Fibroblast of the aortic adventitia (primary cell): ENCODE data around the gene NEK10. TPM values are rescaled to one million over a fixed set of nuclear protein-coding genes. Genes with fewer than 3 reads are reported as not detected.
"Not testable (repeated sequence)": the region's sequence is repeated elsewhere in the genome, so short reads cannot be mapped to it uniquely, and the experiment has no call there.

Experiments used
- DNase-seq: peaks from one replicate; pipeline ENCODE4 v3.0.0-alpha.2; 2010; ENCODE audit warnings: low read depth
- H3K4me3 ChIP-seq: 2 replicates; pipeline ENCODE4 v1.5.1; 2011; ENCODE audit warnings: low read depth, mild to moderate bottlenecking, control low read depth, low read length, moderate library complexity
- total RNA-seq: library from RNA; depleted of rRNA; stranded (reverse); fragments of >200 nt; gene quantifications from 2 replicates; pipeline ENCODE4 v1.2.3, GENCODE V29; 2012; ENCODE audit warnings: low replicate concordance
- TF ChIP-seq, protein P1 (sequence below): IDR thresholded peaks from 2 replicates; pipeline ENCODE4 v1.5.1; 2011; ENCODE audit warnings: mild to moderate bottlenecking, low read length, control low read depth, inconsistent platforms; ENCODE audit not compliant: insufficient read depth

The NEK10 gene, protein sequence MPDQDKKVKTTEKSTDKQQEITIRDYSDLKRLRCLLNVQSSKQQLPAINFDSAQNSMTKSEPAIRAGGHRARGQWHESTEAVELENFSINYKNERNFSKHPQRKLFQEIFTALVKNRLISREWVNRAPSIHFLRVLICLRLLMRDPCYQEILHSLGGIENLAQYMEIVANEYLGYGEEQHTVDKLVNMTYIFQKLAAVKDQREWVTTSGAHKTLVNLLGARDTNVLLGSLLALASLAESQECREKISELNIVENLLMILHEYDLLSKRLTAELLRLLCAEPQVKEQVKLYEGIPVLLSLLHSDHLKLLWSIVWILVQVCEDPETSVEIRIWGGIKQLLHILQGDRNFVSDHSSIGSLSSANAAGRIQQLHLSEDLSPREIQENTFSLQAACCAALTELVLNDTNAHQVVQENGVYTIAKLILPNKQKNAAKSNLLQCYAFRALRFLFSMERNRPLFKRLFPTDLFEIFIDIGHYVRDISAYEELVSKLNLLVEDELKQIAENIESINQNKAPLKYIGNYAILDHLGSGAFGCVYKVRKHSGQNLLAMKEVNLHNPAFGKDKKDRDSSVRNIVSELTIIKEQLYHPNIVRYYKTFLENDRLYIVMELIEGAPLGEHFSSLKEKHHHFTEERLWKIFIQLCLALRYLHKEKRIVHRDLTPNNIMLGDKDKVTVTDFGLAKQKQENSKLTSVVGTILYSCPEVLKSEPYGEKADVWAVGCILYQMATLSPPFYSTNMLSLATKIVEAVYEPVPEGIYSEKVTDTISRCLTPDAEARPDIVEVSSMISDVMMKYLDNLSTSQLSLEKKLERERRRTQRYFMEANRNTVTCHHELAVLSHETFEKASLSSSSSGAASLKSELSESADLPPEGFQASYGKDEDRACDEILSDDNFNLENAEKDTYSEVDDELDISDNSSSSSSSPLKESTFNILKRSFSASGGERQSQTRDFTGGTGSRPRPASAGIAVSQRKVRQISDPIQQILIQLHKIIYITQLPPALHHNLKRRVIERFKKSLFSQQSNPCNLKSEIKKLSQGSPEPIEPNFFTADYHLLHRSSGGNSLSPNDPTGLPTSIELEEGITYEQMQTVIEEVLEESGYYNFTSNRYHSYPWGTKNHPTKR
- 13.1 and 27.1 TPM in 2 replicates for total RNA-seq

DNA sequence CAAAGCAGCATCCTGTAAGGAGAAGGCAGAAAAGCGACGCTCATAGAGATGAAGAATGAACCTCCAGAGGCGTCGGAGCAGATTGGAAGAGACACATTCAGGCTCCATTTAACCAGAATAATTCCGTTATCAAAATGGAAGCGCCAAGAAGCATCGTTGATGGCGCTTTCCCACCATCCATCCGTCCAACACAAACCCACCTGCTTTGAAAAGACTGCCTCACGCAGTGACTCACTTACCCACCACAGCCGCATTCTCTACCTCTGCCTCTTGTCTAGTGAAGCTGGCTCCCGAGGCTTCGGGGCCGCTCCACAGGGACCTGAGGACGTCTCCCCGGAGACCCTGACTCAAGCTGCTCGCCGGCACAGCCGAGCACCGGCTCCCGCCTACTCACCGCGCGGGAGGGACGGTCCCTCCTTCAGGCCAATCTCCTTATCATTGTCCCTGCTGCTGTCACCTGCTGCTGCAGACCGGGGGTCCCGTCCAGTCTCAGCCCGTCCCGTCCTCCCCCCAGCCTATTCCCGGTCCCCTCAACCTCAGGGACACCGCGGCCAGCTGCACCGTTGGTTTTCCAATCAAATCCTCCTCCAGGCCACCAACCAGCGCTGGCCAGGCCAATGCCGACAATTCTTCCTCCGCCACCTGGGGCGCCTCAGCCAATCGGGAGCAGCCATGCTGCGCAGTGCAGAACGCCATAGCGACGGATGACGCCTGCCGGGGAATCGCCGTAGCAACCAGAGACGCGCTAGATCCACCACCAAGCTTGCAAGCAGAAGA lies at the start of gene NEK10:
Gene NEK10 (minus strand): TSS at position 553 of the 777 bp plus-strand sequence. CDS start 16,501 bp downstream, outside the sequence.
- peak; percentile 65 for DNase-seq
- TF ChIP-seq, protein P1, sequence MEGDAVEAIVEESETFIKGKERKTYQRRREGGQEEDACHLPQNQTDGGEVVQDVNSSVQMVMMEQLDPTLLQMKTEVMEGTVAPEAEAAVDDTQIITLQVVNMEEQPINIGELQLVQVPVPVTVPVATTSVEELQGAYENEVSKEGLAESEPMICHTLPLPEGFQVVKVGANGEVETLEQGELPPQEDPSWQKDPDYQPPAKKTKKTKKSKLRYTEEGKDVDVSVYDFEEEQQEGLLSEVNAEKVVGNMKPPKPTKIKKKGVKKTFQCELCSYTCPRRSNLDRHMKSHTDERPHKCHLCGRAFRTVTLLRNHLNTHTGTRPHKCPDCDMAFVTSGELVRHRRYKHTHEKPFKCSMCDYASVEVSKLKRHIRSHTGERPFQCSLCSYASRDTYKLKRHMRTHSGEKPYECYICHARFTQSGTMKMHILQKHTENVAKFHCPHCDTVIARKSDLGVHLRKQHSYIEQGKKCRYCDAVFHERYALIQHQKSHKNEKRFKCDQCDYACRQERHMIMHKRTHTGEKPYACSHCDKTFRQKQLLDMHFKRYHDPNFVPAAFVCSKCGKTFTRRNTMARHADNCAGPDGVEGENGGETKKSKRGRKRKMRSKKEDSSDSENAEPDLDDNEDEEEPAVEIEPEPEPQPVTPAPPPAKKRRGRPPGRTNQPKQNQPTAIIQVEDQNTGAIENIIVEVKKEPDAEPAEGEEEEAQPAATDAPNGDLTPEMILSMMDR = no peak

DNA sequence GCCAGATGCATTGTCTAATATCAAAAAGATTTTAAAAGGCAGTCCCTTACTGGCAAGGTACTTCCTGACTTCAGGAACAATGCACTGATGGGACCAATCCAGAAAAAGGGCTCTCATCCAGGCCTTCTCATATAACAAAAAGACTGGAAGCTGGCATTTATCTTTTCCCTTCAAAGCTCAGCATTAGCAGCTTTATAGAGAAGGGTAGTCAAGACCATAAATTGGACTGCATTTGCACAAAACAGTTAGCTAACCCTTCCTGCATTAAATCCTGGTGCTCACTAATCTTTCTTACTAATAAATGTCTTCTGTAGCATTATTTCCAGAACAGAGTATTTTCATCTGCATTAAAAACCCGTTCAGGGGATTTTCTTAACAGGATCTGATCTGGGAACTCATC lies 46.0 kb upstream of the NEK10 start:
- H3K4me3 ChIP-seq = no peak overlapping the region
- DNase-seq = no peak
- TF ChIP-seq, protein P1 = no peak

More for the DNA sequence above, at the start of gene NEK10:
- peak within 1 kb of the TSS; percentile 55 for H3K4me3 ChIP-seq

DNA sequence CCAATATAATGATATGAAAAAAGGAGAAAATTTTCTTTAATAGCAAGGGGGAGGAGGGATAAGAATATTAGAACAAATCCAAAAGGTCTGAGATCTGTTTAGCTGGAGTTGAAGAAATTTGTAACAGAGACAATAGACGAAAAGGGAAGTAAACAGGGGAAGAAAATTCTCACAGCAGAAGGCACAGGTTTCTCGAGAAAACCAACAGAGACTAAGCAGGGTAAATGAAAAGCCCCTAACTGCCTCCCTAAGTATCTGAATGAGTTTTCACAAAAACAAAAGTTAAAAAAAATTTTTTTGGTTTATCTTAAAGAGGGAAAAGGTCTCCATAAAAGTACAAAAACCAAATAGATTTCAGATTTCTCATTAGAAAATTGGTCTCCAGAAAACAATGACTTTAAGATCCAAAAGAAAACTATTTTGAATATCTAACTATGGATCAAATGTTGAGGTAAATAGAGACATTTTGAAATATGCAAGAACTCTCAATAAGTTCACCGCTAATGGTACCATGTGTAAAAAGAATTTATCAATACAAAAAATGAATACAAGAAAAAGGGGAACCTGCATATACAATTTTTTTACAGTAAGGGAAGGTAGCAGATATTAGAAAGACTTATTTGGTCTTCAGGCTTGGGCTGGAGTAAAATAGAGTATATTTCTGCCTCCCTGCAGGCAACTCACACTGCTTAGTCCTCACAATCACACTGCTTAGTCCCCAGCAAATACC lies 23.9 kb upstream of the NEK10 start:
- TF ChIP-seq, protein P1 = no peak
- no peak for DNase-seq
- H3K4me3 ChIP-seq = no peak overlapping the region

DNA sequence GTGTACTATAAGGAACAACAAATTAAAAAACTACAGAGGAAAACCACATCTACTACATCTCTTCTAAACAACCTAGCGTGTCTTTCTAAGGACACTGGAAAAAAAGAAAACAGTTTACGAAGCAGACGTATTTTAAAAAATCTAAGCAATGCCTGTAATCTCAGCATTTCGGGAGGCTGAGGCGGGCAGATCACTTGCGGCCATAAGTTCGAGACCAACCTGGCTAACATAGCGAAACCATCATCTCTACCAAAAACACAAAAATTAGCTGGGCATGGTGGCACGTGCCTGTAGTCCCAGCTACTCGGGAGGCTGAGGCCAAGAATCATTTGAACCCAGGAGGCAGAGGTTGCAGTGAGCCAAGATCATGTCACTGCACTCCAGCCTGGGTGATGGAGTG lies 23.2 kb upstream of the NEK10 start:
- not testable (repeated sequence) for DNase-seq, H3K4me3 ChIP-seq

DNA sequence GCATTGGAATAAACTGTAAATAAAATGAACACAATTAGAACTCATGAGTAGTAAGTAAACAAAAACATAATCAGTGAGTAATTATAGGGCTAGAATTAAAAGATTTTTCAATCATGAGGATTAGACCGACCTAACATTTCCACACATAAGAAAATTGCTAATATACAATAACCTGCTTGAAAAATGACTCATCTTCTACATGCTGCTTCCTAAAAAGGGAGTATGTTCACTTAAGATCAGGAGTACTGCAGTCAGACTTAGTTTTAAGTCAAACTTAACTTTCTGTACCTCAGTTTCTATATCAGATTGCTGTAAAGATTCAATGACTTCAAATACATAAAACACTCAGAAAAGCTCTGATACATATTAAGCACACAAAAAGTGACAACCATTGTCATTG lies 22.6 kb upstream of the NEK10 start:
- DNase-seq = no peak
- TF ChIP-seq, protein P1 = no peak
- no peak overlapping the region for H3K4me3 ChIP-seq

DNA sequence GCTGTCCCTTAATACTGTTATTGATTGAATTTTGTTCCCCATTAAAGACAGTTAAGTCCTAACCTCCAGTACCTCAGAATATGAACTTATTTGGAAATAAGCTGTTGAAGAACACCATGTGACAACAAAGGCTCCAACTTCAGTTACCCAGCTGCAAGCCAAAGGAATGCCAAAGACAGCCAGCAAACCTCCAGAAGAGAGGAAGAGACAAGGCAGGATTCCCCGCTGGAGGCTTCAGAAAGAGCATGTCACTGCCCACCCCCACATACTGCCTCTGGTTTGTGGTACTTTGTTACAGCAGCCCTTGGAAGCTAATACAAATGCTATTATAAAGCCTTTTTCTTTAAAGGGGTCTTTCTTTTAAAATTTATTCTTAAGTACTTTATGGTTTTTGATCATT lies 18.4 kb upstream of the NEK10 start:
- no peak for DNase-seq
- H3K4me3 ChIP-seq = no peak overlapping the region
- TF ChIP-seq, protein P1 = no peak
